Mesendoderm (in vitro differentiated cells): Measurements from ENCODE around the gene MTHFS.

ENCODE experiments used
- DNase-seq: peaks from one replicate; pipeline ENCODE4 v3.0.0; 2013
- H2AK5ac ChIP-seq: 2 replicates; pipeline ENCODE4 v1.6.1; 2013; ENCODE audit warnings: low read length, inconsistent platforms
- H2BK120ac ChIP-seq: 2 replicates; pipeline ENCODE4 v1.6.1; 2013; ENCODE audit warnings: low read depth, mild to moderate bottlenecking, low read length, moderate library complexity, mixed read lengths
- H2BK15ac ChIP-seq: replicated peaks from 2 replicates; pipeline ENCODE4 v1.6.1; 2013; ENCODE audit warnings: low read depth, mild to moderate bottlenecking, moderate library complexity
- H2BK5ac ChIP-seq: 2 replicates; pipeline ENCODE4 v1.6.1; 2013; ENCODE audit warnings: low read length, inconsistent platforms
- H3K18ac ChIP-seq: 2 replicates; pipeline ENCODE4 v1.6.1; 2013; ENCODE audit warnings: mild to moderate bottlenecking, low read length, mixed read lengths
- H3K23ac ChIP-seq: one replicate; pipeline ENCODE4 v1.6.1; 2013; ENCODE audit warnings: low read length
- H3K27ac ChIP-seq: 2 replicates; pipeline ENCODE4 v1.5.1; 2013; ENCODE audit warnings: low read depth, mild to moderate bottlenecking, inconsistent platforms, low read length, moderate library complexity
- H3K27me3 ChIP-seq: 2 replicates; pipeline ENCODE4 v1.6.1; 2013; ENCODE audit warnings: low read length, control low read depth, mild to moderate bottlenecking, inconsistent platforms; ENCODE audit not compliant: insufficient read depth, poor library complexity
- H3K36me3 ChIP-seq: 2 replicates; pipeline ENCODE4 v1.6.1; 2013; ENCODE audit warnings: low read length, inconsistent platforms; ENCODE audit not compliant: control insufficient read depth, insufficient read depth
- H3K4ac ChIP-seq: one replicate; pipeline ENCODE4 v1.6.1; 2013; ENCODE audit warnings: low read depth, mild to moderate bottlenecking, low read length, moderate library complexity
- H3K4me1 ChIP-seq: 2 replicates; pipeline ENCODE4 v1.6.1; 2013; ENCODE audit warnings: low read depth, low read length, inconsistent platforms; ENCODE audit not compliant: control insufficient read depth
- H3K4me2 ChIP-seq: 2 replicates; pipeline ENCODE4 v1.6.1; 2013; ENCODE audit warnings: low read length
- H3K4me3 ChIP-seq: 2 replicates; pipeline ENCODE4 v1.5.1; 2013; ENCODE audit warnings: mild to moderate bottlenecking, low read length
- H3K56ac ChIP-seq: one replicate; pipeline ENCODE4 v1.6.1; 2013; ENCODE audit warnings: low read length
- H3K79me1 ChIP-seq: 2 replicates; pipeline ENCODE4 v1.6.1; 2013; ENCODE audit warnings: low read length, inconsistent platforms
- H3K79me2 ChIP-seq: 2 replicates; pipeline ENCODE4 v1.6.1; 2013; ENCODE audit warnings: mild to moderate bottlenecking, low read length; ENCODE audit not compliant: control insufficient read depth, insufficient read depth
- H3K9ac ChIP-seq: 2 replicates; pipeline ENCODE4 v1.6.1; 2013; ENCODE audit warnings: low read length, inconsistent platforms
- H4K5ac ChIP-seq: one replicate; pipeline ENCODE4 v1.6.1; 2013; ENCODE audit warnings: low read length
- H4K8ac ChIP-seq: one replicate; pipeline ENCODE4 v1.6.1; 2013; ENCODE audit warnings: low read depth, mild to moderate bottlenecking, control low read depth, low read length, moderate library complexity
- WGBS: extraction: QIAGEN DNeasy Blood & Tissue Kit; methylation state at CpG from one replicate; pipeline ENCODE4 v1.1.7; 2013; ENCODE audit warnings: low lambda C conversion rate, missing lambda C conversion rate; ENCODE audit not compliant: insufficient coverage; ENCODE audit errors: extremely low coverage; 5-methylcytosine and 5-hydroxymethylcytosine counted together

The MTHFS gene

GRCh38 chr15:79868554-79868953 is 28.3 kb downstream of the MTHFS start:
- Histone ChIP-seq H4K5ac (no peak overlapping the region), H3K79me2 (no peaks in the 10 kb centered on the region), H2BK120ac (no peak overlapping the region), H3K27ac (no peak overlapping the region), H3K23ac (no peak overlapping the region), H3K36me3 (peaks cover 3% of the 10 kb centered on the region), H3K79me1 (peaks cover 2% of the 10 kb centered on the region), H2AK5ac (no peak overlapping the region), H3K4me3 (no peak overlapping the region), H3K9ac (no peak overlapping the region), H3K4me2 (no peak overlapping the region), H4K8ac (no peak overlapping the region), H3K4ac (no peak overlapping the region), H3K18ac (no peak overlapping the region), H2BK15ac (no peak overlapping the region), H3K4me1 (no peaks in the 10 kb centered on the region), H2BK5ac (no peak overlapping the region), H3K56ac (no peak overlapping the region), H3K27me3 (no peaks in the 10 kb centered on the region)
- WGBS = no CpG with 5 or more reads among the region's 2 CpGs
- no peak for DNase-seq

GRCh38 chr15:79863886-79864285 is 32.9 kb downstream of the MTHFS start:
- peaks cover 5% of the 10 kb centered on the region for H3K79me1 ChIP-seq
- H3K79me2 ChIP-seq = no peaks in the 10 kb centered on the region
- no peak overlapping the region for H2BK15ac ChIP-seq
- WGBS = no CpG with 5 or more reads among the region's 6 CpGs
- no peaks in the 10 kb centered on the region for H3K27me3 ChIP-seq
- H3K4me1 ChIP-seq = no peaks in the 10 kb centered on the region
- H2AK5ac ChIP-seq = no peak overlapping the region
- no peak overlapping the region for H2BK120ac ChIP-seq
- H3K23ac ChIP-seq = no peak overlapping the region
- no peak overlapping the region for H4K8ac ChIP-seq
- H3K27ac ChIP-seq = no peak overlapping the region
- no peak overlapping the region for H4K5ac ChIP-seq
- no peak overlapping the region for H3K9ac ChIP-seq
- H3K4ac ChIP-seq = no peak overlapping the region
- no peaks in the 10 kb centered on the region for H3K36me3 ChIP-seq
- H3K4me2 ChIP-seq = no peak overlapping the region
- H2BK5ac ChIP-seq = no peak overlapping the region
- no peak overlapping the region for H3K18ac ChIP-seq
- no peak overlapping the region for H3K56ac ChIP-seq
- H3K4me3 ChIP-seq = no peak overlapping the region
- DNase-seq = no peak

- H3K79me2 ChIP-seq = no peaks in the 10 kb centered on the region
- no peaks in the 10 kb centered on the region for H3K4me1 ChIP-seq
- no peak overlapping the region for H2BK120ac ChIP-seq
- no peak overlapping the region for H4K5ac ChIP-seq
- H2BK5ac ChIP-seq = no peak overlapping the region
- no peak overlapping the region for H3K4me3 ChIP-seq
- no peaks in the 10 kb centered on the region for H3K36me3 ChIP-seq
- peaks cover 5% of the 10 kb centered on the region for H3K79me1 ChIP-seq
- no peak overlapping the region for H3K27ac ChIP-seq
- H4K8ac ChIP-seq = no peak overlapping the region
- no CpG with 5 or more reads among the region's 1 CpG for WGBS
- no peak overlapping the region for H3K18ac ChIP-seq
- H3K56ac ChIP-seq = no peak overlapping the region
- no peak overlapping the region for H2AK5ac ChIP-seq
- no peak overlapping the region for H3K4me2 ChIP-seq
- H3K4ac ChIP-seq = no peak overlapping the region
- H2BK15ac ChIP-seq = no peak overlapping the region
- no peak overlapping the region for H3K23ac ChIP-seq
- no peaks in the 10 kb centered on the region for H3K27me3 ChIP-seq
- H3K9ac ChIP-seq = no peak overlapping the region
- DNase-seq = no peak
Observed at GRCh38 chr15:79862191-79862590, 34.6 kb downstream of the MTHFS start.

- Histone ChIP-seq H3K23ac (no peak overlapping the region), H3K79me1 (peaks cover 5% of the 10 kb centered on the region), H2BK120ac (no peak overlapping the region), H3K4me2 (no peak overlapping the region), H4K8ac (no peak overlapping the region), H3K18ac (no peak overlapping the region), H3K79me2 (no peaks in the 10 kb centered on the region), H2BK5ac (no peak overlapping the region), H4K5ac (no peak overlapping the region), H3K4ac (no peak overlapping the region), H3K4me3 (no peak overlapping the region), H3K56ac (no peak overlapping the region), H2BK15ac (no peak overlapping the region), H2AK5ac (no peak overlapping the region), H3K36me3 (no peaks in the 10 kb centered on the region), H3K27ac (no peak overlapping the region), H3K9ac (no peak overlapping the region), H3K4me1 (no peaks in the 10 kb centered on the region), H3K27me3 (no peaks in the 10 kb centered on the region)
- WGBS = no CpG with 5 or more reads among the region's 2 CpGs
- DNase-seq = no peak
Observed at GRCh38 chr15:79860661-79861060, 36.2 kb downstream of the MTHFS start.

GRCh38 chr15:79858469-79858868 is 38.3 kb downstream of the MTHFS start:
- no peak overlapping the region for H2BK15ac ChIP-seq
- no peak overlapping the region for H3K23ac ChIP-seq
- H3K4me2 ChIP-seq = no peak overlapping the region
- no CpG with 5 or more reads among the region's 2 CpGs for WGBS
- H4K8ac ChIP-seq = no peak overlapping the region
- H3K4me1 ChIP-seq = no peaks in the 10 kb centered on the region
- no peaks in the 10 kb centered on the region for H3K36me3 ChIP-seq
- H3K79me1 ChIP-seq = peaks cover 3% of the 10 kb centered on the region
- H2BK5ac ChIP-seq = no peak overlapping the region
- H2BK120ac ChIP-seq = no peak overlapping the region
- H3K56ac ChIP-seq = no peak overlapping the region
- H3K18ac ChIP-seq = no peak overlapping the region
- no peak overlapping the region for H3K9ac ChIP-seq
- H3K27ac ChIP-seq = no peak overlapping the region
- H3K4ac ChIP-seq = no peak overlapping the region
- H4K5ac ChIP-seq = no peak overlapping the region
- H2AK5ac ChIP-seq = no peak overlapping the region
- H3K79me2 ChIP-seq = no peaks in the 10 kb centered on the region
- no peaks in the 10 kb centered on the region for H3K27me3 ChIP-seq
- no peak overlapping the region for H3K4me3 ChIP-seq
- DNase-seq = no peak

GRCh38 chr15:79853492-79854328 is 43.1 kb downstream of the MTHFS start:
- peak overlapping the region; percentile 39 for H3K4ac ChIP-seq
- no peaks in the 10 kb centered on the region for H3K36me3 ChIP-seq
- no peak overlapping the region for H2AK5ac ChIP-seq
- no peaks in the 10 kb centered on the region for H3K4me1 ChIP-seq
- peak overlapping the region; percentile 71 for H4K5ac ChIP-seq
- H3K18ac ChIP-seq = no peak overlapping the region
- H3K4me3 ChIP-seq = no peak overlapping the region
- peak overlapping the region; percentile 9 for H3K9ac ChIP-seq
- H2BK5ac ChIP-seq = no peak overlapping the region
- H4K8ac ChIP-seq = no peak overlapping the region
- WGBS = no CpG with 5 or more reads among the region's 8 CpGs
- peak overlapping the region; percentile 42 for H3K56ac ChIP-seq
- H3K79me1 ChIP-seq = peaks cover 1% of the 10 kb centered on the region
- no peak overlapping the region for H2BK15ac ChIP-seq
- H3K23ac ChIP-seq = no peak overlapping the region
- DNase-seq = peak; percentile 89
- no peak overlapping the region for H3K27ac ChIP-seq
- H3K79me2 ChIP-seq = no peaks in the 10 kb centered on the region
- H2BK120ac ChIP-seq = no peak overlapping the region
- no peaks in the 10 kb centered on the region for H3K27me3 ChIP-seq
- no peak overlapping the region for H3K4me2 ChIP-seq
